ENCODE measurements around the gene NFATC1.

The NFATC1 gene

GRCh38 chr18:79403723-79404566, 8.2 kb downstream of the NFATC1 start:
- DNase-seq (ENCODE audit: extremely low read depth, low read depth) = no peak
- H3K4me3 ChIP-seq (replicated peaks; ENCODE audit: low read depth, low read length) = no peak overlapping the region
- no peak for TF ChIP-seq CTCF (IDR thresholded peaks at IDR 0.05; ENCODE audit: low read depth, low read length, missing control alignments)

DNA sequence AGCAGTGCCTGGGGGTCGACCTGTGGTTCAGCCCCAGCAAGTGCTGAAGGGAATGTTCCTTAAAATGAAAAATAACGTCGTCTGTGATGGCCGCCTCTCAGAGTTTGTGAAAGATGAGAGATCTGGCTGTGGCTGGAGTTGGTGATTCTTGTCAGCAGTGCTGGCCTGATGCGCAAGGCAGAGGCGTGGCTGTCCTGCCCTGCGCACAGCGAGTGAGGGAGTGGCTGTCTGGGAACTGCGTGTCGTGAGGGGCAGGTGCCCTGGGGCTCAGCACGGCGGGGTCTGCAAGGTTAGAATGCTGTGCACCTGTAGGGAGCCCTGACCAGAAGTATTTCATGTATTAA, 8.8 kb downstream of the NFATC1 start:
- TF ChIP-seq CTCF (IDR thresholded peaks at IDR 0.05; ENCODE audit: low read depth, low read length, missing control alignments) = no peak
- DNase-seq (ENCODE audit: extremely low read depth, low read depth) = no peak
- H3K4me3 ChIP-seq (replicated peaks; ENCODE audit: low read depth, low read length) = no peak overlapping the region

DNA sequence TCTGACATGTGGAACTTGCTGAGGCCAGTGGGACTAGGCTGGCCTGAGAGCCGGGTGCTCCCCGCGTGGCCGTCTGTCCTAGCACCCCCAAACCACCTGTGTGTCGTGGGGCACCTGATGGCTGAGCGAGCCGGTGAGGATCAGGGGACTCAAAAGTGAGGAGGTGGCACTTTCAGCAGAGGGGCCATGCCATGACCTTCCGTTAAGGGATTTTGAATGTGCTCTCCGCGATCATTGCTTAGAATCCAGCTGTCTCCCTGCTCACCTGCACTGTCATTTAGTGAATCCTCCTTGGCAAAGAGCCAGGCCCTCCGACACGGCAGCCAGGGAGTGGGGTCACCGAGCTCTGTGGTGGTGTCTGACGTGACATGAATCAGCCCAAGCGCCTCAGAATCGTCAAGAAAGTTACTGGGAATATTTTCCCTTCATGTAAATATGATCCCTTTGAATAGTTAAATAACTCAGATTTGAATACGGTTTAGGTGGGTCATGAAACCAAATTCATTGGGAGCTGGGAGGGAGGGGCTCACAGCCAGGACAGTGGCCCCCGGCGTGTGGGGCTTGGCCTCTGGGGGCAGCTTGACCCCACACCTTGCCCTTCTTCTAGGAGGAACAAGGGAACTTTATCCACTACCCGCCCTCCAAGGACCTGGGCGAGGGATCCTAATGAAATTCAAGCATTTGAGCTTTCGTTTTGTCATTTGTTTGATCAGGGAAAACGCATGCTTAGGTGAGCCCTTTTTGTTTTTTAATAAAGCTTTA, 9.5 kb downstream of the NFATC1 start:
- H3K4me3 ChIP-seq (replicated peaks; ENCODE audit: low read depth, low read length) = no peak overlapping the region
- TF ChIP-seq CTCF (IDR thresholded peaks at IDR 0.05; ENCODE audit: low read depth, low read length, missing control alignments) = no peak
- DNase-seq (ENCODE audit: extremely low read depth, low read depth) = no peak

GRCh38 chr18:79405781-79406575, 10.2 kb downstream of the NFATC1 start:
- H3K4me3 ChIP-seq (replicated peaks; ENCODE audit: low read depth, low read length) = no peak overlapping the region
- no peak for DNase-seq (ENCODE audit: extremely low read depth, low read depth)

DNA sequence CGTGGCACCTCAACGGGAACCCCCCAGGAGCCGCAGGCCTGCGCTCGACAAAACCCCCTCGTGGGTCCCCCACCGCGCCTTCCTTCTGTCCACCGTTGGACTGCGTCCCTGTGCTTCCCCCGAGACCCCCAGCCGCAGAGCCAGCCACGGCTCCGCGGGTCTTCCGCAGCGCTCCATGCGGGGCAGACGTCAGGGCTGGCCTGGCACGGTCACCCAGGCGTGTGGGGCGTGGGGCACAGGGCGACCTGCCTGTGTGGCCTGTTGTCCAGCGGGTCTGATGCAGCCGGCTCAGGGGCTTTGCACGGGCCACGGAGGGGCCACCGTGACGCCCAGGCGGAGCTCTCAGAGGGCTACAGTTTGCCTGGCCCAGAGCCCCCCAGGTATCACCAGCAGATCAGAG, 11.0 kb downstream of the NFATC1 start:
- no peak overlapping the region for H3K4me3 ChIP-seq (replicated peaks; ENCODE audit: low read depth, low read length)

More at GRCh38 chr18:79405781-79406575, 10.2 kb downstream of the NFATC1 start:
- TF ChIP-seq CTCF (IDR thresholded peaks at IDR 0.05; ENCODE audit: low read depth, low read length, missing control alignments) = no peak

More for the DNA sequence above, 11.0 kb downstream of the NFATC1 start:
- TF ChIP-seq CTCF (IDR thresholded peaks at IDR 0.05; ENCODE audit: low read depth, low read length, missing control alignments) = no peak
- no peak for DNase-seq (ENCODE audit: extremely low read depth, low read depth)

Data from HFF-Myc (cell line).